Endothelial cell of umbilical vein (primary cell): ENCODE measurements around the gene MBOAT1.

ENCODE experiments used
- CTCF ChIP-seq, 2 donors: IDR thresholded peaks; 1 replicate in 1 of 2; 2 replicates in 1 of 2; pipeline ENCODE4 v1.5.1; 2011; ENCODE audit warnings: low read length in 2 of 2, mild to moderate bottlenecking in 2 of 2, moderate library complexity in 2 of 2, control low read depth in 1 of 2, inconsistent platforms in 1 of 2, low read depth in 1 of 2; ENCODE audit not compliant: insufficient read depth in 1 of 2; ENCODE audit errors: extremely low read depth in 1 of 2
- EZH2 ChIP-seq: IDR thresholded peaks from 2 replicates; pipeline ENCODE4 v1.6.1; 2012; ENCODE audit warnings: borderline replicate concordance, low read depth, mild to moderate bottlenecking, moderate library complexity, low read length, inconsistent platforms; ENCODE audit not compliant: severe bottlenecking
- MAX ChIP-seq: IDR thresholded peaks from 2 replicates; pipeline ENCODE4 v1.6.1; 2011; ENCODE audit not compliant: insufficient read depth, insufficient read length
- POLR2A ChIP-seq: IDR thresholded peaks from 2 replicates; pipeline ENCODE4 v1.6.1; 2012; ENCODE audit warnings: low read depth, mild to moderate bottlenecking, control low read depth, low read length

- TF ChIP-seq CTCF (IDR thresholded peaks at IDR 0.05; ENCODE audit: extremely low read depth in 1 of 2, insufficient read depth in 1 of 2, low read depth in 1 of 2, low read length in 2 of 2) (no peak), EZH2 (no peak), POLR2A (no peak), MAX (no peak)
Measured at GRCh38 chr6:20102397-20103073, 109.7 kb downstream of the MBOAT1 start.
